Smooth muscle cell (in vitro differentiated cells): ENCODE results near the gene AP1AR. TPM values are rescaled to one million over a fixed set of nuclear protein-coding genes. Genes with fewer than 3 reads are reported as not detected.
"Not testable (repeated sequence)": the region's sequence is repeated elsewhere in the genome, so short reads cannot be mapped to it uniquely, and the experiment has no call there.

Experiments
- DNase-seq: peaks from one replicate; lab custom pipeline; 2025; ENCODE audit not compliant: unreplicated experiment; lab: John Stamatoyannopoulos, UW
- H2AFZ ChIP-seq: fragments of 200-600 bp; sonication (generic); 2 replicates; pipeline ENCODE4 v1.6.0; 2016; ENCODE audit warnings: antibody characterized with exemption, low read depth, mild to moderate bottlenecking
- H3F3A ChIP-seq: fragments of 200-600 bp; sonication (generic); 2 replicates; pipeline ENCODE4 v1.6.0; 2017; ENCODE audit warnings: antibody characterized with exemption, low read depth
- H3K27ac ChIP-seq: fragments of 200-600 bp; sonication (generic); 2 replicates; pipeline ENCODE4 v1.5.1; 2016; ENCODE audit warnings: low read depth, mild to moderate bottlenecking
- H3K27me3 ChIP-seq: fragments of 200-600 bp; sonication (generic); 2 replicates; pipeline ENCODE4 v1.6.1; 2016; ENCODE audit warnings: low read depth, mild to moderate bottlenecking
- H3K36me3 ChIP-seq: fragments of 200-600 bp; sonication (generic); 2 replicates; pipeline ENCODE4 v1.5.1; 2016; ENCODE audit warnings: low read depth
- H3K4me1 ChIP-seq: fragments of 200-600 bp; sonication (generic); 2 replicates; pipeline ENCODE4 v1.5.1; 2016; ENCODE audit warnings: low read depth
- H3K4me2 ChIP-seq: fragments of 200-600 bp; sonication (generic); 2 replicates; pipeline ENCODE4 v1.6.0; 2016; ENCODE audit warnings: mild to moderate bottlenecking
- H3K4me3 ChIP-seq: fragments of 200-600 bp; sonication (generic); 2 replicates; pipeline ENCODE4 v1.5.1; 2016; ENCODE audit warnings: mild to moderate bottlenecking
- H3K79me2 ChIP-seq: fragments of 200-600 bp; sonication (generic); 2 replicates; pipeline ENCODE4 v1.6.0; 2016; ENCODE audit warnings: low read depth, mild to moderate bottlenecking
- H3K9ac ChIP-seq: fragments of 200-600 bp; sonication (generic); 2 replicates; pipeline ENCODE4 v1.6.0; 2016; ENCODE audit warnings: low read depth
- H3K9me3 ChIP-seq: fragments of 200-600 bp; sonication (generic); replicated peaks from 2 replicates; pipeline ENCODE4 v1.5.1; 2016; ENCODE audit warnings: low read depth
- H4K20me1 ChIP-seq: fragments of 200-600 bp; sonication (generic); 2 replicates; pipeline ENCODE4 v1.6.0; 2016; ENCODE audit warnings: low read depth
- WGBS: methylation state at CpG from one replicate; pipeline ENCODE4 v1.1.7; 2016; ENCODE audit warnings: low lambda C conversion rate; 5-methylcytosine and 5-hydroxymethylcytosine counted together
- polyA plus RNA-seq: library from polyadenylated mRNA; unstranded; fragments of >200 nt; fragmentation: Nextera tagmentation; extraction: Ambion mirVana; gene quantifications from 2 replicates; pipeline ENCODE4 v1.2.1, GENCODE V29; 2016
- total RNA-seq: library from RNA; depleted of rRNA; stranded (reverse); fragments of >200 nt; gene quantifications from 2 replicates; pipeline ENCODE4 v1.2.3, GENCODE V29; 2014
- TF ChIP-seq, protein P1 (sequence below): fragments of 200-600 bp; sonication (generic); IDR thresholded peaks from 2 replicates; pipeline ENCODE4 v1.5.1; 2017; ENCODE audit warnings: borderline replicate concordance, mild to moderate bottlenecking, antibody characterized with exemption; ENCODE audit not compliant: insufficient read depth, poor library complexity, severe bottlenecking

The AP1AR gene
- total and polyA plus RNA-seq, 2 experiments from 2014 or later, result 11.1 to 23.0 TPM

DNA sequence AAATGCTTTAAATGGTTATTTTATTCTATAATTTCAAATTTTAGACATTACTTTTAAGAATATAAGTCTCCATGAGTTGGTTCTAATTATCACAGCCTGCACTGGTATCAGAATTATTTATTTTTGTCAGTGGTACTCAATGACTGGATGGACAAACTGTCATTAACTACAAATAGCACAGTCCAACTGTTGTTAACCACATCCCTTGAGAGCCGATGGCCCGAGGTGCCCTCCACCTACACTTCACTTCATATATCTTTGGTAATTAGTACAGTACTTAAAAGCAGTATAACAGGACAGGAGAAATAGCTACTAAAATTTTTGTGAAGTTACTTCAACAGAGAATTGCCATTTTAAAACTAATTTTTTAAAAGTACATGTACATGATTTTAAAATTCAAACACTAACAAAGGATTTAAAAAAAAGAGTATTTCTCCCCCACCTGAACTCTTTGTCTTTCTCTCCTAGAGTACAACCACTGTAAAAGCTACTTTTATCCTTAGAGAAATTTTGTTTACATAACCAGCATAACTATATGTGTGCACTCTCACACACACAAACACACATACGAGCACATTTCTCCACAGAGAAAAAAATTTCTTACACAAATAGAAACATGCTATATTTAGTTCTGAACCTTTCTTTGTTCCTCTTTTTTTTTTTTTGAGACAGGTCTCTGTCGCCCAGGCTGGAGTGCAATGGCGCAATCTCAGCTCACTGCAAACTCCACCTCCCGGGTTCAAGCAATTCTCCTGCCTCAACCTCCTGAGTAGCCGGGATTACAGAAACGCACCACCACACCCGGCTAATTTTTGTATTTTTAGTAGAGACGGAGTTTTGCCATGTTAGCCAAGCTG is 47.7 kb downstream of the AP1AR start:
- TF ChIP-seq, protein P1, sequence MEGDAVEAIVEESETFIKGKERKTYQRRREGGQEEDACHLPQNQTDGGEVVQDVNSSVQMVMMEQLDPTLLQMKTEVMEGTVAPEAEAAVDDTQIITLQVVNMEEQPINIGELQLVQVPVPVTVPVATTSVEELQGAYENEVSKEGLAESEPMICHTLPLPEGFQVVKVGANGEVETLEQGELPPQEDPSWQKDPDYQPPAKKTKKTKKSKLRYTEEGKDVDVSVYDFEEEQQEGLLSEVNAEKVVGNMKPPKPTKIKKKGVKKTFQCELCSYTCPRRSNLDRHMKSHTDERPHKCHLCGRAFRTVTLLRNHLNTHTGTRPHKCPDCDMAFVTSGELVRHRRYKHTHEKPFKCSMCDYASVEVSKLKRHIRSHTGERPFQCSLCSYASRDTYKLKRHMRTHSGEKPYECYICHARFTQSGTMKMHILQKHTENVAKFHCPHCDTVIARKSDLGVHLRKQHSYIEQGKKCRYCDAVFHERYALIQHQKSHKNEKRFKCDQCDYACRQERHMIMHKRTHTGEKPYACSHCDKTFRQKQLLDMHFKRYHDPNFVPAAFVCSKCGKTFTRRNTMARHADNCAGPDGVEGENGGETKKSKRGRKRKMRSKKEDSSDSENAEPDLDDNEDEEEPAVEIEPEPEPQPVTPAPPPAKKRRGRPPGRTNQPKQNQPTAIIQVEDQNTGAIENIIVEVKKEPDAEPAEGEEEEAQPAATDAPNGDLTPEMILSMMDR, result no peak
- peaks cover 4% of the 10 kb centered on the region for H3F3A ChIP-seq
- H2AFZ ChIP-seq, result no peak overlapping the region
- H3K27me3 ChIP-seq, result no peaks in the 10 kb centered on the region
- 84% methylated on average over 10 of the region's 10 CpGs for WGBS
- H3K9me3 ChIP-seq, result no peaks in the 10 kb centered on the region
- H3K4me1 ChIP-seq, result no peaks in the 10 kb centered on the region
- no peak for DNase-seq
- no peak overlapping the region for H3K27ac ChIP-seq
- H3K9ac ChIP-seq, result no peak overlapping the region
- H3K4me3 ChIP-seq, result no peak overlapping the region
- no peak overlapping the region for H3K4me2 ChIP-seq
- H3K79me2 ChIP-seq, result peaks cover 4% of the 10 kb centered on the region
- no peaks in the 10 kb centered on the region for H3K36me3 ChIP-seq
- H4K20me1 ChIP-seq, result no peaks in the 10 kb centered on the region

DNA sequence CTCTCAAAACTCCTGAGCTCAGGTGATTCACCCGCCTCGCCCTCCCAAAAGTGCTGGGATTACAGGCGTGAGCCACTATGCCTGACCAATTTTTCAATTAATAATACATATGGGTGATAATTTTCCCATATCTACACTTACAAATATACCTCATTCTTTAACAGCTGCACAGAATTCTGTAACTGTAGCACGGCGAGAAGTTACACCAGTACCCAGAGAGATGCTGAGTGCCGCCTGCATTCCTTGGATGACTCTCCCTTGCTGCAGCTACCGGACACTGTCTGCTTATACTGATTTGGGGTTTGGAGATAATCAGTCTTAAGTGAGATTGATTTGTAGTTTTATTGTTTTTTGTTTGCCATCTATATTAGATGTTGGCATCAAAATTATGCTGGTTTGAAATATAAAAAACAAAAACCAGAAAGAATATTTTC is 48.3 kb downstream of the AP1AR start:
- H3K4me1 ChIP-seq, result peaks cover 4% of the 10 kb centered on the region
- H3K4me3 ChIP-seq, result no peak overlapping the region
- TF ChIP-seq, protein P1, result no peak
- no peak overlapping the region for H3K9ac ChIP-seq
- no peaks in the 10 kb centered on the region for H3K36me3 ChIP-seq
- no peaks in the 10 kb centered on the region for H4K20me1 ChIP-seq
- peaks cover 4% of the 10 kb centered on the region for H3K79me2 ChIP-seq
- H3K27me3 ChIP-seq, result no peaks in the 10 kb centered on the region
- peaks cover 4% of the 10 kb centered on the region for H3F3A ChIP-seq
- H3K4me2 ChIP-seq, result no peak overlapping the region
- H3K27ac ChIP-seq, result no peak overlapping the region
- no peak for DNase-seq
- WGBS, result 71% methylated on average over 7 of the region's 7 CpGs
- H2AFZ ChIP-seq, result no peak overlapping the region
- H3K9me3 ChIP-seq, result no peaks in the 10 kb centered on the region

DNA sequence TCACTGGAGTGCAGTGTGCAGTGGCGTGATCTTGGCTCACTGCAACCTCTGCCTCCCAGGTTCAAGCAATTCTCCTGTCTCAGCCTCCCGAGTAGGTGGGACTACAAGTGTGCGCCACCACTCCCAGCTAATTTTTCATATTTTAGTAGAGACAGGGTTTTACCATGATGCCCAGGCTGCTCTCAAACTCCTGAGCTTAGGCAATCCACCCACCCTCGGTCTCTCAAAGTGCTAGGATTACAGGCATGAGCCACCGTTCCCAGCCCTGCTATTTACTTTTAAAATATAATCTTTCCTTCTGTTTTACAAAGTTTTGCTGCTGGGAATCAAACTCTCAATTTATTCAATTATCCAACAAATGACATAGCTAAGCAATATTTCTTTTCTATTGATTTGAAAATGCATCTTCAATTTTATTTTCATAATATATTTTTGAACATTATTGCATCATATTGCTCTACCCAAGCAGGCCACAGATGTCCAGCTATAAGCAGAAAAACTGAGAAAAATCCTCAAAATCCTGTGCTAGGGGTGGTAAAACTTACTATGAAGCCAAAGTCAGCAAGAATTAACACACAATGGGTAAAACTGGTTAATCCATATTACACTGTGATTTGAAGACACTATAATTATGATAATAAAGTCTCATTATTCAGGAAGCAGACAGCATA is 48.9 kb downstream of the AP1AR start:
- Histone ChIP-seq H3K9me3 (no peaks in the 10 kb centered on the region), H2AFZ (no peak overlapping the region), H3K4me3 (no peak overlapping the region), H3F3A (peaks cover 4% of the 10 kb centered on the region), H3K27me3 (no peaks in the 10 kb centered on the region), H3K79me2 (peaks cover 4% of the 10 kb centered on the region), H4K20me1 (no peaks in the 10 kb centered on the region), H3K9ac (no peak overlapping the region), H3K36me3 (no peaks in the 10 kb centered on the region), H3K4me2 (peak overlapping the region; percentile 23), H3K4me1 (peaks cover 6% of the 10 kb centered on the region), H3K27ac (peak overlapping the region; percentile 46)
- TF ChIP-seq, protein P1, result no peak
- DNase-seq, result no peak
- WGBS, result 50% methylated on average over 5 of the region's 5 CpGs

DNA sequence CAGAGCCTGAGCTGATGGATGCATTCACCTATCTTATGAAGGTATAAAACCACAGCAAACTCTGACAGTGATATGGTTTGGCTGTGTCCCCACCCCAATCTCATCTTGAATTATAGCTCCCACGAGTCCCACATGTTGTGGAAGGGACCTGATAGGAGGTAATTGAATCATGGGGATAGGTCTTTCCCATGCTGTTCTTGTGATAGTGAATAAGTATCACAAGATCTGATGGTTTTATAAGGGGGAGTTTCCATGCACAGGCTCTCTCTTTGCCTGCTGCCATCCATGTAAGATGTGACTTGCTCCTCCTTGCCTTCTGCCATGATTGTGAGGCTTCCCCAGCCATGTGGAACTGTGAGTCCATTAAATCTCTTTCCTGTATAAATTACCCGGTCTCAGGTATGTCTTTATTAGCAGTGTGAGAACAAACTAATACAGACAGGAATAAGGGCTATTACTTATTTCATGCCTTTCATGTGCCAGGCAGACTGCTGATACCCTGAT is 50.4 kb downstream of the AP1AR start:
- H3K9ac ChIP-seq, H3K79me2 ChIP-seq, H3F3A ChIP-seq, H2AFZ ChIP-seq, DNase-seq, H3K36me3 ChIP-seq, H3K9me3 ChIP-seq, H4K20me1 ChIP-seq, H3K4me1 ChIP-seq, H3K4me2 ChIP-seq, H3K4me3 ChIP-seq, H3K27ac ChIP-seq, H3K27me3 ChIP-seq: not testable (repeated sequence)
- 98% methylated on average over 2 of the region's 2 CpGs for WGBS
